Stimulated activated naive CD8-positive, alpha-beta T cell treated with anti-CD3 and anti-CD28 coated beads, Interleukin-15, amount 100 ng/mL, for 72 hours (primary cell): ENCODE data around the gene CRYBA2.
A peak's percentile ranks its signal among the peaks of the same experiment; 100 is the strongest.

Source experiments
- ATAC-seq: fragments of 150-1000 bp; cut with Tn5 transposase; 2 replicates; pipeline ENCODE4 v1.10.0; 2021; ENCODE audit warnings: mild to moderate bottlenecking, moderate library complexity
- DNase-seq, 2 donors: peaks; one replicate each; pipeline ENCODE4 v3.0.0; 2021 to 2022
- H3K27ac Mint-ChIP-seq, 2 donors: one replicate each; pipeline ENCODE4 v1.8.0; 2022; ENCODE audit warnings: mild to moderate bottlenecking in 2 of 2, mixed read lengths in 2 of 2, moderate library complexity in 2 of 2
- H3K27me3 Mint-ChIP-seq: one replicate; pipeline ENCODE4 v1.8.0; 2022; ENCODE audit warnings: mixed read lengths
- H3K4me1 Mint-ChIP-seq: one replicate; pipeline ENCODE4 v1.8.0; 2022; ENCODE audit warnings: mild to moderate bottlenecking, mixed read lengths
- H3K4me3 Mint-ChIP-seq, 2 donors: one replicate each; pipeline ENCODE4 v1.8.0; 2022; ENCODE audit warnings: mild to moderate bottlenecking in 2 of 2, mixed read lengths in 2 of 2, moderate library complexity in 1 of 2
- H3K9me3 Mint-ChIP-seq, 2 donors: one replicate each; pipeline ENCODE4 v1.8.0; 2022; ENCODE audit warnings: mixed read lengths in 2 of 2

The CRYBA2 gene

DNA sequence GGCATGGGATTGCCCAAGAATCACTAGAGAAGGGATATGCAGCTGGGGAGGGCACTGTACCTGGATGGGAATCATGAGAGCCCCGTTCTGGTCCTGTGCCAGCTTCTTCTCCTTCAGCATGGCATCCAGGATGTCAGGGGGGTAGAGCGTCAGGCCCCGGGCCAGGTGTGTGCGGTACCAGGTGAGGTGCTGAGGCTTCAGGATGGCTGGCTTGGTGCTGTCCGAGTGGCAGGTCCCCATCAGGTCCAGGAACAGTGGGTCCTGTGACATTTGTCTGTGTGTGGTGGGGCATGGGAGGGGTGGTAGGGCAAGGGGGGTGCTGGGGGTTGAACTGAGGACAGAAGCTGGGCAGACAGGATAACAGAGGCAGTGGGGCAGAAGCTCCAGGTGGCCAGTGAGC is 34.9 kb upstream of the CRYBA2 start:
- no peaks in the 10 kb centered on the region for H3K4me1 Mint-ChIP-seq
- no peaks in the 10 kb centered on the region for H3K9me3 Mint-ChIP-seq
- ATAC-seq (no peak), DNase-seq (no peak)
- no peak overlapping the region for H3K27ac Mint-ChIP-seq
- H3K27me3 Mint-ChIP-seq, result peaks cover 39% of the 10 kb centered on the region
- no peak overlapping the region for H3K4me3 Mint-ChIP-seq

DNA sequence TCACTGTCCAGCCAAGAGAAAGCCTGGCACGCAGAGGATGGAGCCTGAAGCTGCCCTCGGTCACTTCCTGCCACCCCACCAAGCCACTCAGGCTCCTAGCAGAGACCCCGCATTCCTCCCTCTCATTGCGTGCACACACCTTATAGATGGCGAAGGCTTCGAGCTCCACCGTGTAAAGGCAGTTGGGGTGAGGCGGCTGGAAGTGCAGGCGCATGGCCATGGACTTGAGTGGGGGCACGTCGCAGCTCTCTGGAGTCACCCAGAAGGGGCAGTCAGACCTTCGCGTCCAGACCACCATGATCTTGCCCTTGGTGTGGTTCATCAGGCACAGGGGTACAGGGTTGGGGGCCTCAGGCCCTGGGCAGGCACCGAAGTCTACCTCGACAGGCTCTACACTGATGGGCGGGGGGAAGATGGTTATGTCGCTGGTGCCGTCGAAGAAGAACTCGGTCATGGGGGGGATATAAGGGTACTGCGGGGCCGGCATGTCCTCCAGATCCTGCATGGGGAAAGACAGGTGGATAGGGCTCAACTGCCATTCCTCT is 34.4 kb upstream of the CRYBA2 start:
- Mint-ChIP-seq H3K27ac (no peak overlapping the region), H3K27me3 (peaks cover 39% of the 10 kb centered on the region), H3K4me1 (no peaks in the 10 kb centered on the region), H3K4me3 (no peak overlapping the region), H3K9me3 (no peaks in the 10 kb centered on the region)
- DNase-seq (no peak), ATAC-seq (no peak)

DNA sequence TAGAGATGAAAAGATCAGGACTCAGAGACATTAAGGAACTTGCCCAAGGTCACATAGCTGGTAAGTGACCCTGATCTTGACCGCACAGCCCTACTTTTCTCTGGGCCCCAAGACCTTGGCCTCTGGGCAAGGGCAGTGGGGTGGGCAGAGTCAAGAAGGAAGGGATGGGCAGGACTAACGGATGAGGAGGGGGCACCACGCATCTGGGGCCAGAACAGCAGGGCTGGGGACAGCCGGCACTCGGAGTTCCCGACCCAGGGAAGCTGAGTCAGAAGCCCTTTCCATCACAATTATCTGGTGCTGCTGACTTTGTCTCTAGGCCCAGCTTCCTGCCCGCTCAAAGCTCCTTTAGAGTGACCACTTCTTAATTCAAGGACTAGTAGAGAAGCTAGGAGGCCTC is 33.7 kb upstream of the CRYBA2 start:
- DNase-seq (no peak), ATAC-seq (no peak)
- Mint-ChIP-seq H3K27me3 (peaks cover 33% of the 10 kb centered on the region), H3K27ac (no peak overlapping the region), H3K4me3 (no peak overlapping the region), H3K9me3 (no peaks in the 10 kb centered on the region), H3K4me1 (no peaks in the 10 kb centered on the region)

DNA sequence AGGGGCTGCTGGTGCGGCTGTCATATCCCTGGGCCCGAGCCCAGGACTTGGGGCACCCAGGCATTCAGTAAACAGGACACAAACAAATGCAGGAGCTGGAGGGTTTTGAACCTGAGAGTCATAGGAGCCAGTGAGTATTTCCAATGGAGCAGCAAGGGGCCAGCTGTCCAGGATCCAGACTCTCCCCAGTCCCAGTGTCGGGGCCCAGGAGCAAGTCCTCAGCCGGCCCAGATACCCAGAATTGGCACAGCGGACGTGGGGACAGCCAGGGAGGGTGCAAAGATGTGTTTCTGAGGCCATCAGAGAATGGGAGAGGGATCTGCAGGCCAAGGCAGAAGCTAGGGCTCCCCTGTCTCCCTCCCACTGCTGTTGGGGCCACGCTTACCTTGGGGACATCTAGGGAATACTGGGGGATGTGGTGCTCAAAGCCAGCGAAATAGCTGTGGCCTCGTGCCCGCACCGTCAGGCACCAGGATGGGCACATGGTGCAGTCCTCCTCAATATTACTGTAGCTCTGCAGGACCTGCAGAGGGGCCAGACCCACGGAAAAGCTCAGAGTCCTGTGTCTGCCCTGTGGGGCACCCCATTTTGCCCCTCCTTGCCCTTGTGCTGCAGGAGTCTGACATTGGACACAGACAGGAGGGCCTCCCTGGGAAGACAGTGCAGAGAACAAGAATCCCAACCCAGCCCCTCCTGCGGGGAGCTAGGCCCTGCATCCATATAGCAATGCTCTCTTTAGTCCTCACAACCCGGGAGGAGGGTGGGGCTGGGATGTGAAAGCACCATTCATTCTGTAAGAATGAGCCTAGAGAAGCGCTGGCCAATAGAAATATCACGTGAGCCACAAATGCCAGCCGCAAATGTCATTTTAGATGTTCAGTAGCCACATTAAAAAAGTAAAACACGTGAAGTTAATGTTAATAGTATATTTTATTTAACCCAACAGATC is 32.7 kb upstream of the CRYBA2 start:
- ATAC-seq (no peak), DNase-seq (no peak)
- Mint-ChIP-seq H3K4me1 (no peaks in the 10 kb centered on the region), H3K9me3 (no peaks in the 10 kb centered on the region), H3K4me3 (no peak overlapping the region), H3K27ac (peak overlapping the region in 1 of 2 donors; percentile 37), H3K27me3 (peaks cover 23% of the 10 kb centered on the region)

DNA sequence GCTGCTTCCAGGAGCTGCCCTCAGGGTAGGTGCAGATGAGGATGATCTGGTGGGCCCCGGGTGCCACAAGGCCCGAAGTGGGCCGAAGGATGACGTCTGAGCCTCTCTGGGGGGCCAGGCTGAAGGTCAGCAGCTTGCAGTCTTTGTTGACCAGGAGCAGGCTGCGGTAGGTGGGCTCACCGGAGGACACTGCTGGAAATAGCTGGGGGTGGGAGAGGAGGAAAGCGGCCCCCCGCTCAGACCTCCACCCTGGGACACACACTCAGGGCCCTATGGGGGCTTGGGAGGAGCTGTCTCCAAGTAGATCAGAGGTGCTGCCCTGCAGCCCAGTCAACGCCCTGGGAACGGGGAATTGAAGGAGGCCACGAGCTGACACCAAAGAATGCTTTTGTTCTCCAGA is 30.8 kb upstream of the CRYBA2 start:
- ATAC-seq (no peak), DNase-seq (no peak)
- no peak overlapping the region for H3K4me3 Mint-ChIP-seq
- H3K4me1 Mint-ChIP-seq, result no peaks in the 10 kb centered on the region
- no peaks in the 10 kb centered on the region for H3K9me3 Mint-ChIP-seq
- H3K27me3 Mint-ChIP-seq, result peaks cover 7% of the 10 kb centered on the region
- H3K27ac Mint-ChIP-seq, result no peak overlapping the region

DNA sequence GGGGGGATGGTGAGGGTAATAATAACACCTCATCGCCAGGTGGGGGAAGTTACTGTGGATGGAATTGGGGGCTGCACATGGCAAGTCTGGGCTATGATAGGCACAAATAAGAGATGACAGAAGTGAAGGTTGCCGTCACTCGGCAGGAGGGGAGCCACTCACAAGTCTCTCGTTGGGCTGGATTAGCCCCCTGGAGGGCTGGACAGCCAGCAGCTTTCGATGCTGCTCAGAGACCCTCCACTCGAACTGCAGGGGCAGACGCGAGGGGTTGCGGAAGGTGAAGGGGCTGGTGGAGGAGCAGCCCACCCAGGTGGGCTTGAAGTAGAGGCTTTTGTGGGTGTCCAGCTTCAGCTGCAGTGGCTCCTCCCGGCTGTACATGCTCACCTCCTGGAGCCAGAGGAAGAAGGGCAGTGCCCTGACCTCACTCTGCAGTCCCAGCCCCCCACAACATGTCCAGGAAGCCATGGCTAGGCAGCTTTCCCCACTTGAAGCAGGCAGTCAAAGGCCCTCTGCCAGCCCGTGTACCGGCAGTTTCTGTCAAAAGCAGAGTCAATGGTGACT is 29.9 kb upstream of the CRYBA2 start:
- H3K27me3 Mint-ChIP-seq, result peaks cover 7% of the 10 kb centered on the region
- DNase-seq (no peak), ATAC-seq (no peak)
- H3K9me3 Mint-ChIP-seq, result no peaks in the 10 kb centered on the region
- no peaks in the 10 kb centered on the region for H3K4me1 Mint-ChIP-seq
- H3K27ac Mint-ChIP-seq, result no peak overlapping the region
- H3K4me3 Mint-ChIP-seq, result no peak overlapping the region

DNA sequence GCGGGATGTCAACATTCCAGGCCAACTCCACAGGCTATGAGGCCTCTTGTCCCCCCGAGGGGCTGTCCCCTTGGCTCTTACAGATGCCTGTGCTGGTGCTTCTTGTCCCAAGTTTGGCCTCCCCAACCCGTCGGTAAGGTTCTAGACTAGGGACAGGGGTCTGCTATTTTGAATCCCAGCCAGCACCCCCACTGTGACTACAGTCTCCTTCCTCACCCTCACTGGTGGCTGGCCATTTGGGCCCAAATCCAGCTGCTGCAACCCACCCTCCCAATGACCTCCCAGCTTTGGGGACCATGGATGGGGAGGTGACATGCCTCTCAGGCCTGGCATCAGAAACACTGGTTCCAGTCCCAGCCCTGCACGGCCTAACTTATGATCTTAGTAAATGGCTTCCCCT is 29.4 kb upstream of the CRYBA2 start:
- ATAC-seq, result no peak
- H3K27me3 Mint-ChIP-seq, result peaks cover 7% of the 10 kb centered on the region
- no peak overlapping the region for H3K27ac Mint-ChIP-seq
- H3K9me3 Mint-ChIP-seq, result no peaks in the 10 kb centered on the region
- no peaks in the 10 kb centered on the region for H3K4me1 Mint-ChIP-seq
- H3K4me3 Mint-ChIP-seq, result no peak overlapping the region
- DNase-seq, result no peak

DNA sequence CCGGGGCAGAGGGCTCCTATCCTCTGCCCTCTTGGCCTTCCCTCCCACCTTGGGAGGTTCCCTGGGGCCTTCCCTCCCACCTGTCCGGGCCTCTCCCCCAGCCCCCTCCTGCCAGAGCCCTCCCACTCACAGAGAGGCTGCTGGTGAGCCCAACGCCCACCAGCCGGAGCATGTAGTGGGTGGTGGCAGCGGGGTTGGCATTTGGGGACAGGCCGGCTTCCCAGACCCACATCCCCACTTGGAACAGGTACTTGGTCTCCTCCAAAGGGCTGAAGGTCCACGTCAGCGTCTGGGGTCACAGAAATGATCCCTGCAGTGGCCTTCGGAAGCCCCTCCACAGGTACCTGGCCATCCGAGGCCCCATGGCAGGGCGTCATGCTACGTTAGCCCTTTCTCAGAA is 28.8 kb upstream of the CRYBA2 start:
- Mint-ChIP-seq H3K4me1 (no peaks in the 10 kb centered on the region), H3K27ac (no peak overlapping the region), H3K27me3 (peaks cover 7% of the 10 kb centered on the region), H3K4me3 (no peak overlapping the region), H3K9me3 (no peaks in the 10 kb centered on the region)
- no peak for ATAC-seq
- no peak for DNase-seq

DNA sequence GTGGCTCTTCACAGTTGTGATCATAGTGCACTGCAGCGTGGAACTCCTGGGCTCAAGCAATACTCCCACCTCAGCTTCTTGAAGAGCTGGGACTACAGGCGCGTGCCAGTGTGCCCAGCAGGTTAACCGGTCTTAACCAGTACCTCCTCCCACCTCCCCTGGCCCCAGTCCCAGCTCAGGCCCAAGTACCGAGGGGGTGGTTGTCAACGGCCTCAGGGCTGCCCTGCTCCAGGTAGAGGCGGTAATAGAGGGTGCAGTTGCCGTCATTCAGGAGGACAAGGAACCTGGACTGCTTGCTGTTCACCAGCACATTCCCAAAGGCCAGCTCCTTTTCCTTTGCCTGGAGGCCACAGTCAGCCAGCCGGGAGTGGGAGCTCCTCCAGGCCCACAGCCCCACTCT is 28.4 kb upstream of the CRYBA2 start:
- no peak for ATAC-seq
- Mint-ChIP-seq H3K27me3 (peaks cover 7% of the 10 kb centered on the region), H3K9me3 (no peaks in the 10 kb centered on the region), H3K4me3 (no peak overlapping the region), H3K27ac (no peak overlapping the region), H3K4me1 (no peaks in the 10 kb centered on the region)
- DNase-seq, result no peak

DNA sequence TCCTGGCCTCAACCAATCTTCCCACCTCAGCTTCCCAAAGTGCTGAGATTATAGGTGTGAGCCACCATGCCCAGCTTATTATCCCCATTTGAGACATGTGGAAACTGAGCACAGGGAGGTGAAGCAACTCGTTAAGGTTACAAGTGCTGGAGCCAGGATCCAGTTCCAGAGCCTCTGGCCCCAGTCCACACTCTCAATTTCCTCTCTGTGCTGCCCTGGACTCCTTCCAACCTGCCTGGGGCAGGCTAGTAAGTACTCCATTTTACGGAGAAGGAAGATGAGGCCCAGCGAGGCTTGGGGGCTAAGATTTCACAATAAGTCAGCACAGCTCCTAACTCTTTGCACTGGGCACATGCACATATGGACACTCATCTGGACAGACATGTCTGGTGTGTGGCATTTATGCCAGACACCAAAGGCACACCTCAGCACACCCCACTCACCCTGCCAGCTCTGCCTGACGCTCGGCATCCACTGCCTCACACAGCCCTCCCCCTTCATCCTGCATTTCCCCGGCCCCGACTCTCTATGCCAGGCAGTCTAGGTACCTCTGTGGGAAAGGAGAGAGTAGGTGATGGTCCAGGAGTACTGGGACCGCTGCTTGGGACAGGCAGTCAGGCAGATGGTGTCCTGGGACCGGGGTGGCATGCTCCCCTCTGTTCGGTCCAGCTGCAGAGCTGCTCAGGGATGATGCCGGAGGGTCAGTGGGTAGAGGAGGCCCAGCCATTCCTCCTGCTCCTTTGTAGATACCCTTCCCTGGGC is 27.6 kb upstream of the CRYBA2 start:
- Mint-ChIP-seq H3K9me3 (no peaks in the 10 kb centered on the region), H3K4me3 (no peak overlapping the region), H3K27me3 (peaks cover 7% of the 10 kb centered on the region), H3K27ac (no peak overlapping the region), H3K4me1 (no peaks in the 10 kb centered on the region)
- ATAC-seq (no peak), DNase-seq (no peak)

DNA sequence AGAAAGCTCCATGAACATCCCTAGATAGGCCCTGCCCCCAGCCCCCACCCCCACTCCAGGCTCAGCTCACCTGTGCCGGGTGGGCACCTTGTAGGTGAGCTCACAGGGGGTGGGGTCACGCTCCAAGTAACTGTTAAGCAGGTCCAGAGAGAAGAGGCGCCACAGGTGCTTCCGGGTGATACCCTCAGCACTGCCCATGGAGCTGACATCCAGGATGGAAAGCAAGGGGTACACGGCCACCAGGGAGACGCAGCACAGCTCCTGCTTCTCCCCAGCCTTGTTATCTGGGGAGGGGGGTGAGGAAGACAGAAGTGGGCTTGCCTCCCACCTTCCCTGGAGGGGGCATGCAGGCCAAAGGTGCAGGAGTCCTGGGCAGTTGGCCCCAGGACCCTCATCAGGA is 26.2 kb upstream of the CRYBA2 start:
- ATAC-seq (no peak), DNase-seq (no peak)
- H3K27me3 Mint-ChIP-seq, result peaks cover 18% of the 10 kb centered on the region
- no peak overlapping the region for H3K27ac Mint-ChIP-seq
- H3K9me3 Mint-ChIP-seq, result no peaks in the 10 kb centered on the region
- no peak overlapping the region for H3K4me3 Mint-ChIP-seq
- no peaks in the 10 kb centered on the region for H3K4me1 Mint-ChIP-seq

DNA sequence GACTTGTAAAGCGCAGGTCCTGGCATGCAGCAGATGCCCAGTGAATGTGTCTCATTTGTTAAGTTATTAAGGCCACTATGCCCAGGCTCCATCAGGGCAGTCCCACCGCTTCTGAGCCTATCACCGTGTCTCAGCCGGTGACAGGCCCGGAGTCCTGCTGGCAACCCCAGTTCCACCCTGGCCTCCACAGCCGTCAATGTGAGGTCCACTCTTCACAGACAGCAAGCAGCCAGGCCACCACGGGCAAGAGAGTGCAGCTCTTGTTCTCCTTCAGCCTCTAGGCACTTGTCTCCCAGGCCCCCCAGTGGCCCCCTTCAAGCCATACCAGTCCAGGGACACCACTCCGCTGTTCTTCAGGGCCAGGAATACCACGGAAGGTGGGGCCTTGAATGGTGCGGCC is 25.5 kb upstream of the CRYBA2 start:
- Mint-ChIP-seq H3K27ac (no peak overlapping the region), H3K27me3 (peaks cover 25% of the 10 kb centered on the region), H3K9me3 (no peaks in the 10 kb centered on the region), H3K4me1 (no peaks in the 10 kb centered on the region), H3K4me3 (no peak overlapping the region)
- DNase-seq (no peak), ATAC-seq (no peak)

DNA sequence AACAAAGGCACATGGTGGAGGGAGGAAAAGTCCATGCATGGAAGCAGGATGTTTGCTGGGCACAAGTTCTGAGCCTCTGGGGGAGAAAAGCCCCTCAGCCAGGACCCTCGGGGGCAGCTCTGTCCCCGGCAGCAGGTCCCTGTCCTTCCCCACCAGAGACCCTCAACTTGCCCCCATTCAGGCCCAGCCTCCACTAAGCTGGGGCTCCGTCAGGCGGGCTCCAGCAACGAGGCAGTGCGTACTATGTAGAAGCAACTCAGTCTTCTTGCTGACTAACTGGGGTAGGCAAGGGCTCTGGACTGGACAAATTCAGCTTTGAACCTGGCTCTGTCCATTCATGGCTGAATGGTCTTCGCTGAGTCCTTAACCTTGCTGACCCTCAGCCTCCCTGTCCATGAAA is 25.1 kb upstream of the CRYBA2 start:
- Mint-ChIP-seq H3K27me3 (peaks cover 29% of the 10 kb centered on the region), H3K27ac (no peak overlapping the region), H3K9me3 (no peaks in the 10 kb centered on the region), H3K4me1 (no peaks in the 10 kb centered on the region), H3K4me3 (no peak overlapping the region)
- ATAC-seq (no peak), DNase-seq (no peak)

DNA sequence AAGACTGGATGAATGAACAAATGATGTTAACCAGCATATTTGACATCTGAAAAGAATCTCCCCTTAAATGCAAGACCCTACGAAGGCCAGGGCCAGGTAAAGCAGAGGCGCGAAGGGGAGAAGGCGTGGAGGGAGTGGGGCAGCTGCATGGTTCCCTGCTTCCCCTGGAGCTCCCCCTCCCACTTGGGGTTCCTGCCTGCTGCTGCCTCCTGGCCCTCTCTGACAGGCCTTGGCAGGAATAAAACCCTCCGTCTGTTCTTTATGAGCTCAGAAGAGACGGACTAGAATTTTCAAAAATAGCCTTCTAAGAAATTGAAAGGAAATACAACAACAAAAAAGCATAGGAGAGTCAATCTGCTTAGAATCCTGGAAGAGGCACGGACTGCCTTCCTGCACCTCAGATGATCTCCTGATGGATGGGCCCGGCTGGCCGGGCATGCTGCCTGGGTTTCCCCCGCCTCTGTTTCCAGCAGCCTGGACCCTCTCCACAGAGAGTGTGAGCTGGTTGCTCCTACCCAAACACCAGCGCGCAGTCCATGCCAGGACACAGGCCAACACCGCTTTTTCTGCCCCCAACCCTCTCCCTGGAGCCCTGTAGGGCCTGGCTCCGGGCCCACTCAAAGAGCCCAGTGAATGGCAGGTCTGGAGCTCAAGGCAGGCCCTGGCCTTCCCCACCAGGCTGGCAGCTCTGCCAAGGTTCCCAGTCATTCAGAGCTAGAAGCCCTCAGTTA is 24.1 kb upstream of the CRYBA2 start:
- peaks cover 31% of the 10 kb centered on the region for H3K27me3 Mint-ChIP-seq
- no peaks in the 10 kb centered on the region for H3K4me1 Mint-ChIP-seq
- no peak for ATAC-seq
- H3K4me3 Mint-ChIP-seq, result no peak overlapping the region
- no peak for DNase-seq
- no peaks in the 10 kb centered on the region for H3K9me3 Mint-ChIP-seq
- no peak overlapping the region for H3K27ac Mint-ChIP-seq

DNA sequence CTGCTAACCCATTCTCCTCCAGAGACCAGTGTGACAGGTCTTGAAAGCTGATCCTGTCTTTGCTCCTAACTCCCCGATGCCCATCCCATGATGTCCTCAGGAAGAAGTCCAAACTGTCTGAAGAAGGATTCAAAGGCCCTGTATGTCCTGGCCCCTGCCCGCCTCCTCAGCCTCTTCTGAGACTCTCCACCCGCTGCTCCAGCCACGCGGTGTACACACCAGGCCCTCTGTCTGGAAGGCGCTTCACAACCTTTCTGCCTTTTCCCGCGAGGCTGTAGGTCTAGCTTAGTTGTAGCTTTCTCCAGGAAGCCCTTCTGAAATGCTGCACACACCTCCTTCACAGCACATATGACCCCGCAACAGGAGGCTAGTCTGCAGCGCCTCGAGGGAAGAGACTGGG is 23.5 kb upstream of the CRYBA2 start:
- no peaks in the 10 kb centered on the region for H3K4me1 Mint-ChIP-seq
- H3K9me3 Mint-ChIP-seq, result no peaks in the 10 kb centered on the region
- ATAC-seq, result no peak
- no peak overlapping the region for H3K4me3 Mint-ChIP-seq
- H3K27ac Mint-ChIP-seq, result no peak overlapping the region
- H3K27me3 Mint-ChIP-seq, result peaks cover 31% of the 10 kb centered on the region
- no peak for DNase-seq
